GM12891 (cell line): ENCODE data around the gene CEP192.

Experiments
- PAX5 ChIP-seq: IDR thresholded peaks from 2 replicates; pipeline ENCODE4 v1.6.1; 2011; ENCODE audit warnings: low read length, moderate library complexity, mild to moderate bottlenecking; ENCODE audit not compliant: insufficient read depth, severe bottlenecking
- POLR2AphosphoS5 ChIP-seq: IDR thresholded peaks from 2 replicates; pipeline ENCODE4 v1.6.1; 2011; ENCODE audit warnings: low read depth, low read length, control low read depth

- TF ChIP-seq PAX5 (no peak), POLR2AphosphoS5 (no peak)
Observed at GRCh38 chr18:13112982-13113381, 121.8 kb downstream of the CEP192 start.
